HG02642 (cell line): Measurements from ENCODE around the gene RIMS4.

Experiments
- ATAC-seq: cut with Tn5 transposase; IDR thresholded peaks from one replicate; pipeline ENCODE4 v1.9.1; 2021; ENCODE audit warnings: mild to moderate bottlenecking; ENCODE audit not compliant: unreplicated experiment, poor library complexity

RIMS4 gene

GRCh38 chr20:44724423-44725091 is 85.8 kb downstream of the RIMS4 start:
- no peak for ATAC-seq

- no peak for ATAC-seq
Observed at GRCh38 chr20:44723798-44724362, 86.5 kb downstream of the RIMS4 start.

DNA sequence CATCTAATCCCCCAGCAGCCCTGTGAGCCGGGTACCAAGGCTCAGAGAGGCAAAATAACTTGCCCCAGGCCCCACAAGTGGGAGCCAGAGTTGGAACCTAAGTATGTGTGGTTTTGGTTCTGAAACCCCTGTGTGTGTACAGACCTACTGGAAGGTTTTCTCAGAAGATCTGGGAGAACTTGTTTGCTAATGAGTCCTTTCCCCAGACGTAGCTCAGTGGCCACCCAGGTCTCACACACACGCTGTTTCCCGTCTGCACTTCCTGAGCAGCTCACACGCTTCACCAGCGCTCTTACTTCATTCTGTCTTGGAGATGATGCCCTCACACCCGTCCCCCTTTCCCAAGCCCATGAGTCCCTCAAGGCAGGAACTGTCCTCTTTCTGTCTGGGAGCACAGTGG is 87.0 kb downstream of the RIMS4 start:
- no peak for ATAC-seq

- no peak for ATAC-seq
Observed at GRCh38 chr20:44722990-44723389, 87.4 kb downstream of the RIMS4 start.

- ATAC-seq: no peak
Observed at GRCh38 chr20:44721785-44722054, 88.6 kb downstream of the RIMS4 start.

- no peak for ATAC-seq
Observed at GRCh38 chr20:44720997-44721784, 89.2 kb downstream of the RIMS4 start.

GRCh38 chr20:44720621-44720996 is 89.7 kb downstream of the RIMS4 start:
- no peak for ATAC-seq

GRCh38 chr20:44719841-44720240 is 90.5 kb downstream of the RIMS4 start:
- ATAC-seq: no peak

DNA sequence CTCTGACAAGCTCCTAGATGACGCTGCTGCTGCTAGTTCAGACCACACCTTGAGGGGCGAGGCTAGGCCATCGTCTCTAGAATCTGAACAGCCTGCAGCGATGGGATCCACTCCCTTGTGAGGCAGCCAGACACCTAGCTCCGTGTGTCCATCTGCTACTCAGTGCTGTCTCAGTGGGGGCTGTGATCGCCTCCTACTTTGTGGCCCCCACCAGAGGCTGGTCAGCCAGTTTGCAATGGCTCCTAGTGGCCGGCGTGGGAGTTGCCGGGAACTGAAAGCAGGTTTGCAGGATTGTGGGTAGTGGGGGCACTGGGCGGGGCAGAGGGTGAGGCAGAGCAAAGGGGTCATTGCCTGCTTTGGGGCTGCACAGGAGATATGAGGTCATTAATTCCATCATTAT is 92.4 kb downstream of the RIMS4 start:
- ATAC-seq: no peak

DNA sequence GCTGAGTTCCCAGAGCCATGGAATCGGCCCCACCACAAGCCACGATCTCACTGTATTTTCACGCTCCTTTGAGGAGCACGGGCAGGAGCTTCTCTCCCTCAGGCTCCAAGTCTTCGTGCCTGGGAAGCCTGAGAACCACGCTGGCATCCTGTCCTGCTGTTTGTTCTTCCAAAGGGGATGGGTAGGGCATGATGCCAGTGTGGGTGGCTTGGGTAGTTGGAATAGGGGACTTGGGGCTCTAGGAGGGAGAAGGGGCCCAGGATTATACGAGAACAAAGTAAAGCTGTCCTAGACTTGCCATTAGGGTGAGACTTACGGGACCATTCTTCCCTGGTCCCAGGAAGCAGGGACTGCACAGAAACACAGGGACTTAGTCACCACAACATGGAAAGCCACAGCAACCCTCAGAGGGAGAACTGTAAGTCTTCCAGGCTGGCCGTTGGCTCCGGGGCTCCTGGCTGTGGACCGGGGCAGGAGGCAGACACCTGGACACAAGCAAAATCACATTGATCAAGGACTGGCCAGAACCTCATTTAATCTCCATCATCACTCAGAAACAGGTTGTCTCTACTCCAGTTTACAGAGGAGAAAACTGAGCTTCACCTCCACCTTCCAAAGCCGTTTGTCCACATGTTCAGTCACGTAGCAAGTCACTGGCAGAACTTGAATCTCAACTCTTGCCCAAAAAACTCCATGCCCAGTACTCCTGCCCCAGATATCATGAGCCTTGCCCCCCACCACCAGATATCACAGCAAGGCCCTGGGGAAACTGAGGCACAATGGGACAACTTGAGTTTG is 93.8 kb downstream of the RIMS4 start:
- ATAC-seq: no peak

GRCh38 chr20:44715499-44716308 is 94.6 kb downstream of the RIMS4 start:
- ATAC-seq: no peak

DNA sequence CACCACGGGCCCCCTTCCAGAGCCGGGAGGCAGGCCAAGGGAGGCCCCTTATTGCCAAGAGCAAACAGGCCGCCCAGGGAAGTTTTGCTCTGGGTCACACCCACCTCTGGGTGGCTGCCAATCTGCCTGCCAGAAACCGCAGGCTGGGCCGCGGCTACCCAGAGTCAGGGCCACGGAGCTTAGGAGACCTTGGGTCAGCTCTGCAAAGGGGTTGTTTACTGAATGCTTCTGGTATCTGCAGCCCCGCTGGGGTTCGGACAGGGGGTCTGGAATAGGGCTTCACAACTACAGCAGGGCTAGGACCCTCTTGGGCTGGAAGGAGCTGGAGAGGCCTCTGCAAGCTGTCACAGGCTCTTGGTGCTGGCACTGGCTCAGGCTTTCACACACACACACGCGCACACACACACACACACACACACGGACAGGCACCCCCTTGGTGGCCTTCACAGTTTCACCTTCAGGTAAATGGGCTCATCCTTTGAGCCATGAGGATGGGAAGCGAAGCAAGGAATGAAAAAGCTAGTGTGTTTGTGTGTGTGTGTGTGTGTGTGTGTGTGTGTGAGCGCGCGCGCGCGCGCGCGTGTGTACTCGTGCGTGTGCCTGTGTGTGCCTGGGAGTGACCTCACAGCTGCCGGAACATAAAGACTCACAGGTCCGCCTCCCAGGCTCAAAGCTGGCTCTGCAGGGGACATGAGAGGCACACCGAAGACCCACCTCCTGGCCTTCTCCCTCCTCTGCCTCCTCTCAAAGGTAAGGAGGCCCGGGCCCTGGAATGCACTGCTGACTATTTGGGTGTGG is 95.4 kb downstream of the RIMS4 start, which contains the start of gene CCN5:
TSS of gene CCN5 (plus strand) at position 669 of the 798 bp plus-strand sequence. CDS start at position 691, 22 bp downstream.
- no peak for ATAC-seq

DNA sequence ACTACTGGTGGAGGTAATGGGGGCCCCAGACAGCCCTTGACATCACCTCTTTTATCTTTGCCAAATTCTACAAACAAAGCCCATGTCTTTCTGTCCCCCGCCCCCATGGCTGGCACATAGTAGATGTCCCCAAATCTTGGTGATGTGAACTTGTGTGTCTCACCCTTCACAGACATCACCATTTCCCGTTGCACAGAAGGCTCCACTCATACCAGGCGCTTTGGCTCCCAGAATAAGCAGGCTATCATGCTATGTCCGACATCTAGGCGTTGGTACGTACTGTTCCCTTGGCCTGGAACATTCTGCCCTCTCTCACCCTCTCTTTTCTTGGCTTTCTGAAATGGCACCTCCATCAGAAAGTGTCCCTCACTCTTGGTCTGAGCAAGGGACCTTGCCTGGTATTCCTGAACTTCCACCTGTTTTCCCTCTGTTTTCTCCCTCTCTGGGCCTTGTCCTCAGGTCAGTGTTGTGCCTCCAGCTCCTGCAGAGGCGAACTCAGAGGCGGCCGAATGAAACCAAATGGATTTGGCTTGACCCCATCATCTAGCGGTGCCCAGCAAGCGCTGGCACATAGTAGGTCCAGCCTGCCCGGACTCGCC is 96.1 kb downstream of the RIMS4 start:
- ATAC-seq: no peak

GRCh38 chr20:44711237-44711636 is 99.1 kb downstream of the RIMS4 start:
- ATAC-seq: no peak

DNA sequence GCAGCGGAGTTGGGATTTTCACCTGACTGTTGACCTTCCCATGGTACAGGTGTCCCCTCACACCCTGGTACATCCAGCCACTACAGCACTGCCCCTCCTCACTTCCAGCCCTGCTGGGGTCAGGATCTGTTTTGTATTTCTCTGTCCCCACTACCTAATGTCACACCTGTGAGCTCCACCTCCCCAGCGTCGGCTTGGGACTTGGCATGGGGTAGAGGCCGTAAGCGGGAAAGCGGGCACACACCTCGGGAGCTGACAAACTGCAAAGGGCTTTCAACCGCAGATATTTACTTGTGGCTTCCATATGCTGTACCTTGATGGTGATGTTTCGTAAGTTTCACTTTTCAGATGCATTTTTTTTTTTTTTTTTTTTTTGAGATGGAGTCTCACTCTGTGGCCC is 100.5 kb downstream of the RIMS4 start:
- ATAC-seq: no peak

GRCh38 chr20:44709380-44709779 is 101.0 kb downstream of the RIMS4 start:
- ATAC-seq: no peak

DNA sequence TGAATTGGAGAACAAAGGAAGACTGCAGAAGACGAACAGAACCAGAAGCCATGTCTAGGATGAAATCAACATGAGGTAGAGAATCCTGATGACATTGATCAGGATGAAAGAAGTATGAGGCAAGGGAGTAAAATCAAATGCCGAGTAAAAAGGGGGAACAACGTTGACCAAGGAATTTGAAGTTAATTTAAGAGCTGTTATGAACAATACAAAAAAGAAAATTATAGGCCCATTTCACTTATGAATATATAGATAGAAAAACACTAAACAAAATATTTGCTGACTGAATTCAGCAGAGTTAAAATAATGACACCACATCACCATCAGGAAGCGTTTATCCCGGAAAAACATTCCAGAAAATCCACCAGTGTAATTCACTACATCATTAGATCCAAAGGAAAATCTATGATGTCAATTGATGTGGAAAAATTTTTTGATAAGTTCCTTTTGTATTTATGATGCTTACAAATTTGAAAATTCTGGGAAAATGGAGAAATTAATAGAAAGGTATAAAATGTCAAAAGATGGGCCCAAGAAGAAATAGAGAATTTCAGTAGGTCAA is 103.2 kb downstream of the RIMS4 start:
- ATAC-seq: no peak

DNA sequence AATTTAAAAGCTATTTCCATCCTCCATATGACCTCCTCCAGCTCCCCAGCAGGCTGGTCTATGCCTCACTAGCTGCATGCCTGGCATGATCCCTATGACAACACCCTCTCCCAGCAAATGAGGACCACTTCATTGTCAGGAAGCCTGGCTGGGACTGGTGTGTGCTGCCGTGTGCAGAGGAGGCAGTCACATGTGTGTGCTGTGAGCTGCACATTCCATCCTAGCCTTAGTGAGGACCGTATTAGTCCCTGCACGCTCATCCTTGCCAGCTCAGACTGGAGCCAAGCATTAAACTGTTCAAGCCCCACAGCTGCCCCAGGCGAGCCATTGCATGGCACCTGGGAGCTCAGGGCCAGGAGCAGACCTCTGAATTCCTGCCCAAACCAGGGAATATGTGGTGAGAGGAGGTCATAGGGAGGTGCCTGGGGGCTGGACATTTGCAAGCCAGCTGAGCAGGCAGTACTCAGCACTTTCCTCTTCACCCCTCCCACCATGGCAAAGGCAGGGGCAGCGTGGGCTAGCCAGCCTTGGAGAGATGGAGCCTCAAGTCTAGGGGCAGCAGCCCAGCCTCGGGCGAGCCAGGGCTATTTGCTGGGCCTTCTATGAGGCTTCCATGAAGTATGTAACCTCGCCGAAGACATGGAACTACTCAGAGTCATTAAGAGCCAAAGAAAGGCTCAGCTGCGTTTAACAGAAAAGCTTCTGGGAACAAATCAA is 103.9 kb downstream of the RIMS4 start:
- ATAC-seq: no peak
